ENCODE measurements around the gene NCAN.

NCAN gene

DNA sequence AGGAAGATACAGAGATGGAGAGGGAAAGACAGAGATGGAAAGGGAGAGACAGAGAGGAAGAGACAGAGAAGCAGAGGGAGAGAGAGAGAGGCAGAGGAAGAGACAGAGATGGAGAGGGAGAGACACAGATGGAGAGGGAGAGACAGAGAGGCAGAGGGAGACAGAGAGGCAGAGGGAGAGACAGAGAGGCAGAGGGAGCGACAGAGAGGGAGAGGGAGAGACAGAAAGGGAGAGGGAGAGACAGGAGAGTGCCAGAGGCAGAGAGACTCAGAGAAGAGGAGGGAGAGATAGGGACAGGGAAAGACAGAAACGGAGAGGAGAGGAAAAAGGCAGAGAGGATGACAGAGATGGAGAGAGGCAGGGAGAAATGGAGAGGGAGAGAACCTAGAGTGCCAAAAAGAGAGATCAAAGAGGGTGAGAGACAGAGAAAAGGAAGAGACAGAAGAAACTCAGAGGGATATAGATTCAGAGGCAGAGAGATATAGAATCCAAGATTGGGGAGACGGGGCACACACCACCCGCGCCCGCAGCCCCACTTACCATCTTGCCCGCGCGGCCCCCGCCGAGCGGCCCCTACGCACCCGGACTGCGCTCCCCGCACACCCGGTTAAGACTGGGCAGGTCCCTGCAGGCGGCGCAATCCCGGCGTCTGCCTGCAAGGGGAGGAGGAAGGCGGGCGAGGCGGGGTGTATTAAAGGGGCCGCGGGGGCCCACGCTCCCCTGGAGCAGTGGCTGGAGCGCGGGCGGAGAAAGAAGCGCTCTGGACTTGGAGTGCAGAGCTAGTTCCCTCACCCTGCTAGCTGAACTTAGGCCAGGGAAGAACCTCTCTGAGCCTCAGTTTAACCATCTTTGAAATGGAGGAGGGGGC is 50.7 kb downstream of the NCAN start:
- DNase-seq: no peak

DNA sequence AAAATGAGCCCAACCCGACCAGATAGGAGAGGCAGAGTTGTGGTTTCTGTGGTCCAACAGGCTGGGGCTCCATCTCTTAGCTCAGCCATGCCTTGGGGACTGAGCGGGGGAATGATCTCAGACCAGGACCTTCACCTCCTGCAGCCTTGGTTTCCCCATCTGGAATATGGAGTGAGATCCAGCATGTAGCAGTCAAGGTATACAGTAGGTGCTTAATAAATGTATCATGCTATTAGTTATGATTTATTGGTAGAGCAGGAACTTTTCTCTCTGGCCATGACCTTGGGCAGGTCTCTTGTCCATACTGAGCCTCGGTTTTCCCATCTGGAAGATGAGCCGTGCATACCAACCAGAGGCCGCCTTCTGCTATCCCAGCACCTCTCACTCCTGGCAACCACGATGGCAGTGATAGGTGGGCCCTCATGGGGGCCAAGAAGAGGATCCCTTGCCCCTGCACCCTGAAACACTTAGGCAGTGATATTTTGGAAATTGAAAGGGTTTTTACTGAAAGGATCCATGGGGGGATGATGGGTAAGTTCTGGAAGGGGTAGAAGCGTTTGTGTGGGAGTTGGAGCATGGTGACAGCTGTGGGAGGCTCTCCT is 52.2 kb downstream of the NCAN start:
- DNase-seq: no peak

DNA sequence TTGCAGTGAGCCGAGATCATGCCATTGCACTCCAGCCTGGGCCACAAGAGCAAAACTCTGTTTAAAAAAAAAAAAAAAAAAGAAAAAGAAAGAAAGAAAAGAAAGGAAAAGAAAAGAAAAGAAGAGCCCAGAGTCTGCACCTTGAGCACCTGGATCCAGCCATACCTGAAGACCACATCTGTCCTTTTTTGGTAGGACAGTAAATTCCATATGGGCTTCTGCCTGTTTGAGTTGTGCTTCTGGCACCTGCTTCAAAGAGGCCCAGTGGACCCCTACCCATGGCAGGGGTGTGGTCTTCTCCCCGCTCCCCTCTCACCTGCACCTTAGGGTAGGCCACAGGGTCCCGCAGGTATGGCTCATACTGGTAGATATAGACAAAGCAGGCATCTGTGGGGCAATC is 55.5 kb downstream of the NCAN start:
- no peak for DNase-seq

DNA sequence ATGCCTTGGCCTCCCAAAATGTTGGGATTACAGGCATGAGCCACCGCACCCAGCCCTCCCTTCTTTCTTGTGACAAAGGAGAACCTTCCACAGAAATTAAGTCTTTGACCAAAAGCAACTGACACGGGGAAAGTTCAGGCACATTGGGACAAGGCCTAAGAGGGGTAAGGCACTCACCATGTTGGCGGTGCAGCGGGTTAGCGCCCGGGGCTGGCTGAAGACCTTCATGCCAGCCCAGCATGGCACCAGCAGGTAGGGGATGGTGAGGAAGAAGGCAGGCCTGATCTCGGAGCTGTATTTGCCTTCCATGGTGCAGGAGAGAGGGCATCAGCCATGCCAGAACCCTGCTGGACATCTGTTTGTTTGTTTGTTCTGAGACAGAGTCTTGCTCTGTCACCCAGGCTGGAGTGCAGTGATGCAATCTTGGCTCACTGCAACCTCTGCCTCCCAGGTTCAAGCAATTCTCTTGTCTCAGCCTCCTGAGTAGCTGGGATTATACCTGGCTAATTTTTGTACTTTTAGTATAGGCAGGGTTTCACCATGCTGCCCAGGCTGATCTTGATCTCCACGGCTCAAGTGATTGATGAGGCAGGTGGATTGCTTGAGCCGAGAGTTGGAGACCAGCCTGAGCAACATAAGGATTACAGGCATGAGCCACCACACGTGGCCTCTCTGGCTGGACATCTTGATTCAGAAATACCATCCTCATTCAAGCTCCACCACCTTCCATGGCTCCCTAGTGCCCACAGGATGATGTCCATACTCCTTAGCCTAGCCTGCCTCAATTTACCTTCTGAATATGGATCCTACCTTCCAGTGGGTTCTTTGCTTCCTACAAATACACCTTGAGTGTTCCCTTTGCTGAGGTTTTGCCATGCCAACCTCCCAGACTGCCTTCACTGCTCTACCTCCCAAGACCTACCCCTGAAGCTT is 57.0 kb downstream of the NCAN start:
- DNase-seq: no peak

DNA sequence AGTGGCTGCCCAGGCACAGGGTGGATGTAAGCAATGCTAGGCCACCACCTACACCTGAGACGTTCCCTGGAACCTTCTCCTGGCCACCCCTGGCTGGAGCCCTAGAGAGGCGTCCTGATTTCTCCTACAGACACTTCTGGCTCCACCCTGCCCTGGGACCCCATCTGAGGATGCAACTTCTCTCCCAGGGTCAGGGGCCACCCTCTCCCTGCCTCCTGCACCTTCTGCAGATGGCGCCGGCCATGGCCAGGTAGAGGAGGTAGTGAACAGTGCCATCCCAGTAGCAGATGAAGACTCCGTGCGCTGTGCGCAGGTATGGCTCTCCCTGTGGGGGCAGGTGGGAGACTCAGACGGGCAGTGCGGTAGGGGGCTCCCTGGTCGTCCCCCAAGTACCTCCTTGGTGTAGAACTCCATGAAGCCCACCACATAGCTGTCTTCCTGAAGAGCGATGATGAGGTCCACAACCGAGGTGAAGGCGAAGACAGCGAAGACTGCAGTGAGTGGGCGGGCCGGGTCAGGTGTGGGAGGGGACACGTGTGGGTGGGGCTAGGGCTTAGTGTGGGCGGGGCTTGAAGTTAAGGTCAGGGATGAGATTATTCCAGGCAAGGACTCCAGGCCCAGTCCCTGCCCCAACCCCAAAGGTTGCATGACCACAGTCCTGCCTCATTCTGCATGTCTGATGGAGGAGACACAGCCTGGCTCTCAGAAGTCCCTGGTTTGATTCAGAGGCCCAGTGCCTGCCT is 58.4 kb downstream of the NCAN start:
- no peak for DNase-seq

DNA sequence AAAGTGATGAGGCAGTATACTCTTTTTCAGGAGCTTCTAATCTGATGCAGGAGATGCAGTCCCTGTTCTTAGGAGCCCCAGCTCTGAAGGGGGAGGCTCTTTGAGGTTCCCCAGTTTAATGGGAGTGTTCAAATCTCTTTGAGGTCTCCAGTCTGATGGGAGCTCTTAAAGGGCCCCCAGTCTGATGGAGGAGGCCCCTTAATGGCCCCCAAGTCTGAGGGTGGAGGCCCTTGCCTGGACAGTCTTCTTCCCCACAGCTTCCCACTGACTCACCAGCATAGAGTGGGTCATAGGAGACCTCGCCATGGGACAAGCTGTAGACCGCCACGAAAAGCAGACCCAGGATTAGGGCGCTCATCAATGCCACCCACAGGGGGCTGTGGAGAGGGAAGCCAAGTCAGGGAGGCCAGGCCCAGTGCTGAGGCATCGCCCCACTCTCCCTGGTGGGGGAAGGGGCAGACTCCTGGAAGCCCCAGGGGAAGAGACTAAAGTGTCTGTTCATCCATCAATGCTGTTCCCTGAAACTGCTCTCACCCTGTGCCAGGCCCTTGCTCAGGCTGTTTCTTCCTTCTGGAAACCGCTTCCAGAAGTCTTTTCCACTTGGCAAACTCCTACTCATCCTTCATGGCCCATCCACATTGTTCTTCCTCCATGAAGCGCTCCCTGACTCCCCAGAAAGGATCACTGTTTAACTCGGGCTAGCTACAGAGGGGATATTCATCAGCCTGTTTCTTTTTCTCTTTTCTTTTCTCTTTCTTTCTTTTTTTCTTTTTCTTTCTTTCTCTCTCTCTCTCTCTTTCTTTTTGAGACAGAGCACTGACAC is 59.2 kb downstream of the NCAN start:
- no peak for DNase-seq

DNA sequence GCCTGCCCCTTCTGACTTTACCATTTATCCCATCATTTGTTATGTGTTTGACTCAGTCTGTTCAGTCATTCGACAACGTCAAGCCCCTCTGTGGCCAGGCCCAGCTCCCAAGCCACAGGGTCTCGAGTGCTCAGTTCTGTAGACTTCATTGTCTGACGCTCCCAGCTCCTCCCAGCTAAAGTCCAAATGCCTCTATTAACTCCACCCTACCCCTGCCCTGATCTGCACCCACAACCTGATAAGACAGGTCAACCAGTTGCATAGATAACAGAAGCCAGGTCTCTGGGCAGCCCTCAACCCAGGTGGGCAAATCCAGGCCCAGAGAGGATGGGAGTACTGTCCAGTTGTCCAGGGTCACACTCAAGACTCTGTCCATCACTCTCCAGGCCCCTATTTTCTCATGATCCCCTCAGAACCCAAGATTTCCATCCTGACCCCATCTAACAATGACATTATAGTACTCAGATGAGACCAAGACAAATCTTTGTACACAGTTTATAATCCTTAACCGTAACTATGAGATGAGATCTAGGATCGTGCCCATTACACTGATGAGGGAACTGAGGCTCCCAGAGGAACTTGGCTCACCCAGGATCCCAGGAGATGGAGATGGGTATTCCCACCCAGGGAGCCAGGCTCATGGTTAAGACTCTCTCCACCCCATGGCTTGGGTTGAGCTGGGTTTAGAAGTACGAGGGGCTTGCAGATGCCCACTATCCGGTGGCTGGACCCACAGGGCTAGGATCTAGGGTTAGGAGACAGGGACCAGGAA is 60.3 kb downstream of the NCAN start:
- DNase-seq: no peak

DNA sequence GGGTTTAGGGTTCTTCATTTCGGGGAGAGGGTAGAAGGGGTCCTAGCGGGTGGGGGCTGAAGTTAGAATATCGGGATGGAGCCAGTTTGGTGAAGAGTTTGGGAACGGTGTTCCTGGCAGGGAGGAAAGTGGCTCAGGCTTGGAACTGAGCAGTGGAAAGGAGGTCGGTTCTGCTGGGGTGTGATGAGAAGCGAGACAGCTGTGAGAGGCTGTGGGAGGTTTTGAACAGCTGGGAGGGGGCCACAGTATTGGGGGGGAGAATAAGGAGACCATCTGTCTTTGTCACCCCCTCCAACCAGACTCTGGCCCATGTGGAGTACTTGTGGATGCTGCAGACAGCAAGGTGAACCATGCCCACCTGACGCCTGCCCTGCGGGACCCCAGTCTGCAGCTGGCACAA is 62.4 kb downstream of the NCAN start:
- no peak for DNase-seq

DNA sequence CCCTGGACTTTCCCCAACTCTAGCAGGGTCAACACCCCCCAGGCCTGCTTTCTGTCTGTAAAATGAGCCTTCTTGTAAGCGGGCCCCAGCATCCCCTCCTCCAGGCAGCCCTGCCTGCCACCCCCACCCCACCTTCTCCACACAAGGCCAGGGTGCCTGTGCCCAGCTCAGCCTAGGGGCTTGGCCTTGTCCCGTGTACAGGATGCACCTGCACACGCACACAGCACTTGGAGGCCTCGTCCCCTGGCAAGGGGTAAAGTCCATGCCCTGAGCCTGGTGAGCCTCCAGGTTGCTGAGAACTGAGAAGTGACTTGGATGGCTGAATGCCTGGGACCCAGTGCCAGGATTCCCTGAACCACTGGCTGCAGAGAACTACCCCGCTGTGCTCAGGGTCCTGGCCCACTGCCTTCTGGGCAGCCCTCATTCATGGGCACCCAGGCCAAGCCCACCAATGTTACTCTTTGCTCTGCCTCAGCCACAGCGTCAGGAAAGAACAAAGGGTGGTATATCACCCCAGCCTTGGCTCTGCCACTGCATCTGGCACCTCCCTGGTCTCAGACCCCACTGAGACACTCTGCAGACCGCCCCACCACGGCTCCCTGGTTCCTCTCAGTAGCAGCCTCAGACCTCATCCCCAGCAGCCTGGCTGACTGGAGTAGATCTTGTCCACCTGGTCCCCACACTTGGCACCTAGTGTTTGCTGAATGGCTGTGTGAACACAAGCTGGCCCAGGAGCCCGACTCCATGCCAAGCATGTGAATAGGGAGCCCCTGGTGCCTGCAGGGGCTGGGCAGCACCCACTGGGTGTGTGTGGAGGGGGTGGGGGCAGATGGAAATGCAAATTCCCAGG is 63.2 kb downstream of the NCAN start:
- no peak for DNase-seq

DNA sequence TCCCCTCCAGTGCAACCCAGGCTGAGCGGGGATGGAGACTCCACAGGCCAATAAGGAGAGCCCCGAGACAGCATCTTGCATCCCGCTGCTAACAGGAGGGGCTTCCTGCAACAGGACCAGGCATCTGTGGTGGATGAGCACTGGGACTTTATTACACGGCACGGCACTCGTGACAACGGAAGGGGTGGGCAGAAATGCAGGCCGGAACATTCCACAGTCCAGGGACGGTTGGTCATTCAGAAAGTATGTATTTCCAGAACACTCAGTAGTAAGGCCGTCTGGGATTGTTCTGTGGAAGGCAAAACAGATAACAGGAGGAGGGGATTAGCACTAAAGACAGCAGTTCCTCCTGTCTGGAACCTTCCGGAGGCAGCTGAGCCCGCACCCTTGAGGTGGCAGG is 64.6 kb downstream of the NCAN start:
- DNase-seq: peak; percentile 68

DNA sequence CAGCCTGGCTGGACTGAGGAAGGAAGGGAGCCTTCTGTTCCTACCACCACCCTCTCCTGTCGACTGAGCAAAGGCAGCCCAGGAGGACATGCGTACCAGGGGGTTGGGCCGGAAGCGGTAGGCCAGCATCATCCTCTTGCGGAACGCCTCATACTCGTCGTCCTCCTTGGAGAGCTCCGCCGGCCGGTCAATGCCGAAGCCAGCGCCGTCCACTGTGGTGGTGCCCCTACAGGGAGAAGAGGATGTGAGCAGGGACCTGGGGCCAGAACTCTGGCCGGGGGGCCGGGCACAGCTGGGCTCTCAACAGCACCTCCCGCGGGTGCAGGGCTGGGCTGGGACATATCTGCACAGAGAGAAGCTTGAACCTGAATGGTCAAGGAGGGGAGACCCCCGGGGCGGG is 65.1 kb downstream of the NCAN start:
- no peak for DNase-seq

DNA sequence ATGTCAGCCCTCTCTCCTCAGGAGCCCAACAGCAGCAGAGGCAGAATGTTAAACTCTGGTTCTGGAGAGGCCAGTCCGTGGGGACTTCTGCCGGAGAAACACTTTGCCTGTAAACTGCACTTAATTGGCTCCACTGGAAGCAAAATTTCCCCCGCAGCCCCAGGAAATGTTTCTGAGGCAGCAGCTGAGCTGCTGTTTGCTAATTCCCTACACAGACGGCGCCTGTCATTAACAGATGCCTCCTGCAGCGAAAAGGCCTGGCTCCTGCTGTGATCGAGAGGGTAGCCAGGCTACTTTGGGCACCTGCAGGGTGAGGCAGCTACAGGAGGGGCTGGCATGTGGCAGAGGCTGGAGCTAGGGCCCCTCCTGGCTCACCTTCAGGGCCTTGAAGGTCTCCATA is 66.6 kb downstream of the NCAN start:
- no peak for DNase-seq

DNA sequence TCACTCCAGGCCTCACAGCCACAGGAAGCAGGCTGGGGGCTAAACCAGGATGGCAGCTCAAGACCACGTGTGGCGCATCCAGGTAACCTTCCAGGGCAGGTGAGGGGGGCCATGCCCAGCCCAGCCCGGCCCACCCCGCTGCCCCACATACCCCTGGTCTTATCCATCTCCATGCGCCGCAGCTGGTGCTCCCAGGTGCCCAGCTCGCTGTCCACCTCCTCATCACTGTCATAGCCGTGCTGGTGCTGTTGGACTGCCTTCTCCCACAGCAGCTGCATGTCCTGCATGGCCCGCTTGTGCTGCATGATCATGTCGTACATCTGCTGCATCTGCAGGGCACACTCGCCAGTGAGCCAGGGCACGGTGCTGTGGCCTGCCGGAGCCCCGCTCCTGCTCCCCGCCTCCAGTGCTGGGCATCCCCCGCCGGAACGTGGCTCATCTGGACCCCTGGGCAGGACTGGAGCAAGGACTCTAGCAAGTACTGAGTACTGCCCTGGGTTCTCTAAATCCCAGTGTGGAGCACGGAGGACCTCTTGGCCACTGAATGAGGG is 67.4 kb downstream of the NCAN start:
- no peak for DNase-seq

DNA sequence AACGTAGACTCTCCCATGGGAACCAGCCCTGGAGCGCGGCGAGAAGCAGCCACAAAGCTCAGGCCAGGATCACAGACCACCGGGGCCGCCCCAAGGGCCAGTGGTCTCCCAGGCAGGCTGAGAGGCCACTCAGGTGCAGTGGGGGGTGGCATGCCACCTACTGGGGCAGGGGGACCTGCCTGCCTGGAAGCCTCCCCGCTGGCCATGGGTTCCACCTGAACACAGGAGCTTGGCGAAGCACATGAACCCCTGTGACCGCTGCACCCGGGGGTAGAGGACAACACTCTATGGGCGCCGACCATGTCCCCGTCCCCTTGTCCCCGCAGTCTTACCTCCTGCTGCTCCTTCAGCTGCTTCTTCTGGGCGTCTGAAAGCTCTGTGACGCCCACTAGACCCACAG is 68.1 kb downstream of the NCAN start:
- DNase-seq: no peak

DNA sequence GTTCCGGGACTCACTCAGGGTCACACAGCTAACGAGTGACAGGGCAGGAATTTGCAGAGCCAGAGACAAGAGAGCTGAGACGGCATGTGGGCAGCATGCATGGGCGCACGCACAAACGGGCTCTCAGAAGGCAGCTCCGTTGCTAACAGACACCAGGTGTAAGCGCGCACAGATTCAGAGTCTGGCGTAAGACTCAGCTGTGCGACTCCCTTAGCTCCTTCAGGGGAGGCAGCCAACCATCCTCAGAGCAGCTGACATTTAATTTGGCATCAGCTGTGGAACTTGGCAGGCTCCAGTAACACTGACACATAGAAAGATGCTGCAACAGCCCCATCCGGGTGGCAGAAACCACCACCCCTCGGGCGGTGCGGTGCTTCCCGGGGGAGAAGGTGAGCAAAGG is 68.8 kb downstream of the NCAN start:
- DNase-seq: no peak

DNA sequence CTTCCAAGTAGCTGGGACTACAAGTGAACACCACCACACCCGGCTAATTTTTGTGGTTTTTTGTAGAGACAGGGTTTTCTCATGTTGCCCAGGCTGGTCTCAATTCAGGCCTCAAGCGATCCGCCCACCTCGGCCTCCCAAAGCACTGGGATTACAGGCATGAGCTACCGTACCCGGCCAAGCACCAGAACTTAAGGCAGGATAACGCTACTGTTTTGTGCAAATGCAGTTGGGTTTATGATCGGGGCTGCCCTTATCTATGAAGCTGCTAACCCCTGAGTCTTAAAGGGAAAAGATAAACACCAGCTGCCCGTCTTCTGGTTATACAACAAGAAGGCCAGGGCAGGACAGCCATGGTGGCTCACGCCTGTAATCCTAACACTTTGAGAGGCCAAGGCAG is 73.9 kb downstream of the NCAN start:
- no peak for DNase-seq

DNA sequence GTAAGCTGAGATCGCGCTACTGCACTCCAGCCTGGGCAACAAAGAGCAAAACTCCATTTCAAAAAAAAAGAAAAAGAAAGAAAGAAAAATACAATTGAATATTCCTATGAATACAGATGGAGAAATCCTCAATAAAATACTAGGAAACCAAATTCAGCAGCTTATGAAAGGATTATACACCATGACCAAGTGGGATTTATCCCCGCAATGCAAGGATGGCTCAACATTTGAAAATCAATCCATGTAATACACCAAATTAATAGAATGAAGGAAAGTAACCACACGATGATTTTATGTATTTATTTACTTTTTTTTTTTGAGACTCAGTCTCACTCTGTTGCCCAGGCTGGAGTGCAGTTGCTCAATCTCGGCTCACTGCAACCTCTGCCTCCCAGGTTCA is 80.8 kb downstream of the NCAN start:
- no peak for DNase-seq

DNA sequence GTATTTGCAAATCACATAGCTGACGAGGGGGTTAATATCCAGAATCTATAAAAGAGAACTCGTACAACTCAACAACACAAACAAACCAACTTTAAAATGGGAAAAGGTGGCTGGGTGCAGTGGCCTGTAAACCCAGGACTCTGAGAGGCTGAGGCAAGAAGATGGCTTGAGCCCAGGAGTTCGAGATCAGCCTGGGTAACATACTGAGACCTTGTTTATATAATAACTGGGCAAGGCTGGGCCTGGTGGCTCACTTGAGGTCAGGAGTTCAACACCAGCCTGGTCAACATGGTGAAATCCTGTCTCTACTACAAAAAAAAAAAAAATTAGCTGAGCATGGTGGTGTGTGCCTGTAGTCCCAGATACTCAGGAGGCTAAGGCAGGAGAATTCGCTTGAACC is 83.2 kb downstream of the NCAN start:
- DNase-seq: no peak

DNA sequence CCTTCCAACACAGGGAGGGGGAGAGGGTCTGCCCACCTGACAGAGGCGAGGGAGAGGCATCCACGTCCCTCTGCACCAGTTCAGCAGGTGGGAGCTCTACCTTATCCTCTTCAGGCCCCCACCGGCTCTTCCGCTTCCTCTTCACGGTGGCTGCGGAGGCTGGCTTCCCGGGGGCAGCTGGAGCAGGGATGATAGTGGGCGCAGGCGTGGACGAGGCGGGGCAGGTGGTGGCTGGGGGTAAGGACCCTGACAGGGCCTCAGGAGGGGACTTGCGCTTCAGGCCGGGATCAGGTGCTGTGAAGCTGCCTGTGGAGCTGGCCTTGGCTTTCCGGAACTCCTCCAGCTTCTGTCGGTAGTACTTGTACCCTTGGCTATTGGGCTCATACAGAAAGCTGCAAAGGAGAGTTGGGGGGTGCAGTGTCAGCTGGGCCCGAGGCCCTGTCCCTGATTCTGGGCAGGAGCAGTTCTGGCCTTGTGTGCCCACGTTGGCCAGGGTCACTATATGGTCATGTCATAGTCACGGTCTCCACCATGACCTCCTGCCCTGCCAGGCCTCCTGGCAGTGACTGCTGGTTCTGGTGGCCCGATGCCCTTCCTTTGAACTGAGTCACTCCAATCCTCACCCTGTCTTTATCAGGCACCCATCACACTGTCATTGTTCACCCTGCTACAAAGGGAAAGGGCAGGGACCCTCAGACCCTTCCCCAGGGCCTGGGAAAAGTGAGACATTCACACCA is 85.4 kb downstream of the NCAN start:
- no peak for DNase-seq

Measured in HCEC 1CT (cell line).